GM23338 (cell line): ENCODE results near the gene DSG4. TPM values are rescaled to one million over a fixed set of nuclear protein-coding genes. Genes with fewer than 3 reads are reported as not detected.

Experiments
- ATAC-seq: fragments of 200-7000 bp; cut with Tn5 transposase; 3 replicates; pipeline ENCODE4 v1.9.1; 2020
- DNase-seq: peaks from one replicate; pipeline ENCODE4 v3.0.0-alpha.2; 2015; ENCODE audit warnings: low spot score
- H2AFZ ChIP-seq: fragments of 200-600 bp; sonication (generic); 2 replicates; pipeline ENCODE4 v1.8.0; 2016; ENCODE audit warnings: antibody characterized with exemption, mild to moderate bottlenecking, moderate library complexity
- H3F3A ChIP-seq: fragments of 200-600 bp; sonication (generic); replicated peaks from 2 replicates; pipeline ENCODE4 v1.8.0; 2017; ENCODE audit warnings: antibody characterized with exemption, mixed run types, low read depth
- H3K27ac ChIP-seq: fragments of 200-600 bp; sonication (generic); 2 replicates; pipeline ENCODE4 v1.6.1; 2016; ENCODE audit warnings: low read depth
- H3K27me3 ChIP-seq: fragments of 200-600 bp; sonication (generic); 2 replicates; pipeline ENCODE4 v1.8.0; 2016; ENCODE audit warnings: mild to moderate bottlenecking, mixed run types, moderate library complexity; ENCODE audit not compliant: insufficient read depth
- H3K36me3 ChIP-seq: fragments of 200-600 bp; sonication (generic); 2 replicates; pipeline ENCODE4 v1.8.0; 2016; ENCODE audit warnings: mild to moderate bottlenecking; ENCODE audit not compliant: insufficient read depth
- H3K4me1 ChIP-seq: fragments of 200-600 bp; sonication (generic); 2 replicates; pipeline ENCODE4 v1.8.0; 2016; ENCODE audit warnings: mild to moderate bottlenecking, moderate library complexity; ENCODE audit not compliant: insufficient read depth
- H3K4me2 ChIP-seq: fragments of 200-600 bp; sonication (generic); 2 replicates; pipeline ENCODE4 v1.7.1; 2017; ENCODE audit warnings: mixed run types
- H3K4me3 ChIP-seq: fragments of 200-600 bp; sonication (generic); 2 replicates; pipeline ENCODE4 v1.6.1; 2016; ENCODE audit warnings: mixed run types
- H3K79me2 ChIP-seq: fragments of 200-600 bp; sonication (generic); replicated peaks from 2 replicates; pipeline ENCODE4 v1.8.0; 2017; ENCODE audit warnings: mild to moderate bottlenecking; ENCODE audit not compliant: insufficient read depth
- H3K9me2 ChIP-seq: fragments of 200-600 bp; sonication (generic); 2 replicates; pipeline ENCODE4 v1.8.0; 2017; ENCODE audit not compliant: insufficient read depth
- H4K20me1 ChIP-seq: fragments of 200-600 bp; sonication (generic); replicated peaks from 2 replicates; pipeline ENCODE4 v1.8.0; 2017; ENCODE audit warnings: mild to moderate bottlenecking; ENCODE audit not compliant: insufficient read depth
- H3K27ac Mint-ChIP-seq: 2 replicates; pipeline ENCODE4 v1.8.0; 2020; ENCODE audit warnings: inconsistent platforms, mild to moderate bottlenecking, moderate library complexity, mixed read lengths
- H3K27me3 Mint-ChIP-seq: 3 replicates; pipeline ENCODE4 v1.8.0; 2022; ENCODE audit warnings: low read depth, mild to moderate bottlenecking, moderate library complexity, mixed read lengths, inconsistent platforms; ENCODE audit not compliant: insufficient read depth, poor library complexity
- H3K36me3 Mint-ChIP-seq: 3 replicates; pipeline ENCODE4 v1.8.0; 2021; ENCODE audit warnings: low read depth, mild to moderate bottlenecking, inconsistent platforms, moderate library complexity, mixed read lengths
- H3K4me1 Mint-ChIP-seq: 3 replicates; pipeline ENCODE4 v1.8.0; 2020; ENCODE audit warnings: mild to moderate bottlenecking, inconsistent platforms, mixed read lengths
- H3K4me3 Mint-ChIP-seq: 3 replicates; pipeline ENCODE4 v1.8.0; 2021; ENCODE audit warnings: moderate library complexity, mild to moderate bottlenecking, inconsistent platforms, mixed read lengths
- H3K9me3 Mint-ChIP-seq: 3 replicates; pipeline ENCODE4 v1.8.0; 2020; ENCODE audit warnings: moderate library complexity, mild to moderate bottlenecking, inconsistent platforms, mixed read lengths
- CREB1 ChIP-seq: fragments of 250-450 bp; sonication (Bioruptor Pico); IDR thresholded peaks from 2 replicates; pipeline ENCODE4 v1.5.0; 2020; ENCODE audit warnings: low read depth, mild to moderate bottlenecking, moderate library complexity
- ETS1 ChIP-seq: IDR thresholded peaks from 2 replicates; pipeline ENCODE4 v1.6.1; 2016; ENCODE audit warnings: antibody characterized with exemption
- EZH2phosphoT487 ChIP-seq: fragments of 200-600 bp; sonication (generic); IDR thresholded peaks from one replicate; pipeline ENCODE4 v1.8.1; 2018; ENCODE audit warnings: antibody characterized with exemption; ENCODE audit not compliant: unreplicated experiment
- POLR2AphosphoS5 ChIP-seq: IDR thresholded peaks from 2 replicates; pipeline ENCODE4 v1.6.1; 2016; ENCODE audit warnings: antibody characterized with exemption, low read depth
- ZNF462 ChIP-seq: fragments of 250-450 bp; sonication (Bioruptor Pico); IDR thresholded peaks from 2 replicates; pipeline ENCODE4 v1.5.0; 2020; ENCODE audit warnings: mild to moderate bottlenecking, moderate library complexity
- polyA plus RNA-seq: library from polyadenylated mRNA; unstranded; fragments of >200 nt; fragmentation: Nextera tagmentation; extraction: Ambion mirVana; gene quantifications from 2 replicates; pipeline ENCODE4 v1.2.1, GENCODE V29; 2016
- total RNA-seq: library from RNA; depleted of rRNA; stranded (reverse); fragments of >200 nt; shearing (Covaris generic); gene quantifications from 2 replicates; pipeline ENCODE4 v1.2.3, GENCODE V29; 2014

The DSG4 gene
- total and polyA plus RNA-seq, 2 experiments from 2014 or later: not detected

- TF ChIP-seq ZNF462 (CRISPR knock-in tag): no peak
- no peak for TF ChIP-seq CREB1
- TF ChIP-seq ETS1: no peak
Observed at GRCh38 chr18:31426021-31426420, 49.4 kb downstream of the DSG4 start (continued).

GRCh38 chr18:31426871-31427406 is 50.4 kb downstream of the DSG4 start:
- Histone ChIP-seq H3K36me3 (no peaks in the 10 kb centered on the region), H3K79me2 (no peaks in the 10 kb centered on the region), H3K27ac (no peak overlapping the region), H3K27me3 (no peaks in the 10 kb centered on the region), H3F3A (no peaks in the 10 kb centered on the region), H3K4me3 (no peak overlapping the region), H3K4me2 (no peak overlapping the region), H2AFZ (no peak overlapping the region), H3K9me2 (no peaks in the 10 kb centered on the region), H4K20me1 (no peaks in the 10 kb centered on the region), H3K4me1 (peaks cover 3% of the 10 kb centered on the region)
- no peak overlapping the region for H3K4me3 Mint-ChIP-seq
- no peak for TF ChIP-seq EZH2phosphoT487
- TF ChIP-seq POLR2AphosphoS5: no peak
- no peak for DNase-seq
- H3K27ac Mint-ChIP-seq: no peak overlapping the region
- H3K36me3 Mint-ChIP-seq: no peaks in the 10 kb centered on the region
- peaks cover 12% of the 10 kb centered on the region for H3K4me1 Mint-ChIP-seq
- ATAC-seq: no peak
- H3K27me3 Mint-ChIP-seq: no peaks in the 10 kb centered on the region
- H3K9me3 Mint-ChIP-seq: peaks cover under 1% of the 10 kb centered on the region; the same call in 1 of the 3 replicates
